ENCODE data around the gene MAN1C1.
A peak's percentile ranks its signal among the peaks of the same experiment; 100 is the strongest.
"Not testable (repeated sequence)": the region's sequence is repeated elsewhere in the genome, so short reads cannot be mapped to it uniquely, and the experiment has no call there.

The MAN1C1 gene

GRCh38 chr1:25634896-25635295 is 18.3 kb downstream of the MAN1C1 start:
- no peak for DNase-seq (ENCODE audit: extremely low read depth, low read depth)
- TF ChIP-seq CTCF (IDR thresholded peaks at IDR 0.05; ENCODE audit: low read depth, low read length) = no peak

- DNase-seq (ENCODE audit: extremely low read depth, low read depth) = not testable (repeated sequence)
These were observed 19.6 kb downstream of the MAN1C1 start for GRCh38 chr1:25636141-25636540.

GRCh38 chr1:25640646-25641328 is 24.2 kb downstream of the MAN1C1 start:
- DNase-seq (ENCODE audit: extremely low read depth, low read depth) = no peak
- TF ChIP-seq CTCF (IDR thresholded peaks at IDR 0.05; ENCODE audit: low read depth, low read length) = no peak

GRCh38 chr1:25641329-25641725 is 24.7 kb downstream of the MAN1C1 start:
- TF ChIP-seq CTCF (IDR thresholded peaks at IDR 0.05; ENCODE audit: low read depth, low read length) = no peak
- no peak for DNase-seq (ENCODE audit: extremely low read depth, low read depth)

- peak; percentile 2; the same call in 1 of the 2 replicates for TF ChIP-seq CTCF (IDR thresholded peaks at IDR 0.05; ENCODE audit: low read depth, low read length)
- DNase-seq (ENCODE audit: extremely low read depth, low read depth) = peak; percentile 66
These were observed 25.5 kb downstream of the MAN1C1 start for GRCh38 chr1:25641931-25642573.

- peak; percentile 25 for DNase-seq (ENCODE audit: extremely low read depth, low read depth)
- TF ChIP-seq CTCF (IDR thresholded peaks at IDR 0.05; ENCODE audit: low read depth, low read length) = no peak
These were observed 26.1 kb downstream of the MAN1C1 start for GRCh38 chr1:25642574-25643108.

- DNase-seq (ENCODE audit: extremely low read depth, low read depth) = no peak
- no peak for TF ChIP-seq CTCF (IDR thresholded peaks at IDR 0.05; ENCODE audit: low read depth, low read length)
These were observed 27.3 kb downstream of the MAN1C1 start for GRCh38 chr1:25643929-25644328.
